NCI-H345 (cell line): ENCODE measurements around the gene MIR17HG.
"Not testable (repeated sequence)": the region's sequence is repeated elsewhere in the genome, so short reads cannot be mapped to it uniquely, and the experiment has no call there.

Source experiments
- DNase-seq: peaks from one replicate; lab custom pipeline; 2025; lab: John Stamatoyannopoulos, UW

MIR17HG gene

DNA sequence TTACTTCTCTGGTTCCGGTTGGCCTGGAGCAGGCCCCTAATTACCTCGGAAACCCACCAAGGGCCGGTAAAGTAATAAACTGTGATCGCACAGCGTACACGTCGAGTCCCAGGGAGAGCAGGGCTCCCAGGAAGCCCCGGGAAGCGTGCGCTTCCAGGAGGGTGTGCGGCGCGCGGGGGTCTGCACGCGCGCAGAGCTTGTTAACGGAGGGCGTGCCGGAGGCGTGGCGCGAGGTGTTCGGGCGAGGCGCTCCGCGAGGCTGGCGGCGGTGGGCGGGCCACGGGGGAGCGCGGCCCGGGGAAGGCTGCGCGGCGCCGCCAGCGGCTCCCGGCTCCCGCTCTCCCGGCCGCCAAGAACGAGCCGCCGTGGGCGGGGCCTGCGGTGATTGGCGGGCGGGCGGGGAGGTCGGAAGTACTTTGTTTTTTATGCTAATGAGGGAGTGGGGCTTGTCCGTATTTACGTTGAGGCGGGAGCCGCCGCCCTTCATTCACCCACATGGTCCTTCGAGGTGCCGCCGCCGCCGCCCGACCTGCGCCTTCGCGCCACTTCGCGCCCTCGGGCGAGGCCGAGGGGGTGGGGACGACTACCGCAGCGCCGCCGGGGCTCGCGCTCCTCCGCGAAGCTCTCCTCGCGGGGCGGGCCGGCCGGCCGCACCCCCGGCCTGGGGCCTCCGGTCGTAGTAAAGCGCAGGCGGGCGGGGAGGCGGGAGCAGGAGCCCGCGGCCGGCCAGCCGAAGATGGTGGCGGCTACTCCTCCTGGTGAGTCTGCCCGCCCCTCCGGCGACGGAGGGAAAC is at the start of gene MIR17HG:
TSS of gene MIR17HG (plus strand) at position 486 of the 794 bp plus-strand sequence.
- DNase-seq, result peak; percentile 95

GRCh38 chr13:91298060-91298459 is 49.4 kb upstream of the MIR17HG start:
- DNase-seq, result no peak

DNA sequence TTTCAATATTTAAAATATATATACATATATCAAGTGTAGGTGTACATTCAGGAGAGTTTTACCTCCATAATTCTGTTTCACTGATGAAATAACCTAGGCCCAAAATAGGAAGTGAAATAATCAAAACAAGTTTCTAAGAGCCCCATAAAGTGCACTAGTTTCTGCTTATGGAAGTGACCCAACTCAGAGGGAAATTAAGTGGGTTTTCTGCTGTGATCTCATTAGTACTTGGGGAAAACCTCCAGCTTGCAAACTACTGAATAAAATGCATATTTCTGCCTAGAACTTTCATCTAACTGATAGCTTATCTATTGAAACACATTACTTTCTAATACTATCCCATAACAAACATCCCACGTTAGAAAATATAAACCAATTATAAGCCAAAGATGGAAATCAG is 45.4 kb upstream of the MIR17HG start:
- no peak for DNase-seq

DNA sequence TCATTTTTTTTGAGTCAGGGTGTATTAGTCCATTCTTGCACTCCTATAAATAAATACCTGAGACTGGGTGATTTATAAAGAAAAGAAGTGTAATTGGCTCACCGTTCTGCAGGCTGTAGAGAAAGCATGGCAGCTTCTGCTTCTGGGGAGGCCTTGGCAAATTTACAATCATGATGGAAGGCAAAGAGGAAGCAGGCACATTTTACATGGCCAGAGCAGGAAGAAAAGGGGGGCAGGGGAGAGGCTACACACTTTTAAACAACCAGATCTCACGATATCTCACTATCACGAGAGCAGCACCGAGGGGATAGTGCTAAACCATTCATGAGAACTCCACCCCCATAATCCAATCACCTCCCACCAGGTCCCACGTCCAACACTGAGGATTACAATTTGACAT is 44.5 kb upstream of the MIR17HG start:
- no peak for DNase-seq

GRCh38 chr13:91304741-91305140 is 42.7 kb upstream of the MIR17HG start:
- no peak for DNase-seq

DNA sequence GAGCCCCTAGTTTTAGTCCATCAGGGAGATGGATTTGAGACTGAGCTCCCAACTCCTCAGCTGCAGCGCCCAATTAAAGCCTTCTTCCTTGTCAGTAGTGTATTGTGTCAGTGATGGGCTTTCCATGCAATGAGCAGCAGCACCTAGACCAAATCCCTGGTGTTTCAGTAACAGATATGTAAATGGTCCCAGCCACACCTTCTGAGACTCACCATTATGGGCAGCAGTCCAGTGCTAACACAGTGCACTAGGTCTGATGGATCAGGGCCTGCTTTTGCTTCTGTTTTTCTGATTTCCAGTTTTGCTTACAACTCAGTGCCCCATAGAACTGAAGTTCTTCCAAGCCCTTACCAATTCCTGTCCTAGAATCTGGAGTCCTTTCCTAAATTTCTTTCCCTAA is 41.8 kb upstream of the MIR17HG start:
- DNase-seq, result no peak

- no peak for DNase-seq
Measured at GRCh38 chr13:91307887-91308286, 39.6 kb upstream of the MIR17HG start.

DNA sequence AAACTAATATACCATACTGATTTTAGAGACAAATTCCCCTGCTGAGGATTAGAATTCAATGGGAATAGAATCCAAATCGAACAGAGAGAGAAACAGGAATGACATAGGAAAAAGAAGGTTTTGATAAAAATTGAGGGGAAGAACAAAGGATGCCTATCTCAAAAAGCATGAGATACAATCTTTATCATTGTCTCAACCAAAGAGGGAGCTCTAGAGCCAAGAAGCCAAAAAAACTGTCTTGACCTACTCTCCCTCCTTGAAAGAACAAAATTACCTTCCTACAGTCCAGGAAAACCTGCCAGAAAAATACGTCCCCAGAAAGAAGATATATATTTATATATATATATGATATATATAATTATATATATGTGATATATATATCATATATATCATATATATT is 39.2 kb upstream of the MIR17HG start:
- no peak for DNase-seq

DNA sequence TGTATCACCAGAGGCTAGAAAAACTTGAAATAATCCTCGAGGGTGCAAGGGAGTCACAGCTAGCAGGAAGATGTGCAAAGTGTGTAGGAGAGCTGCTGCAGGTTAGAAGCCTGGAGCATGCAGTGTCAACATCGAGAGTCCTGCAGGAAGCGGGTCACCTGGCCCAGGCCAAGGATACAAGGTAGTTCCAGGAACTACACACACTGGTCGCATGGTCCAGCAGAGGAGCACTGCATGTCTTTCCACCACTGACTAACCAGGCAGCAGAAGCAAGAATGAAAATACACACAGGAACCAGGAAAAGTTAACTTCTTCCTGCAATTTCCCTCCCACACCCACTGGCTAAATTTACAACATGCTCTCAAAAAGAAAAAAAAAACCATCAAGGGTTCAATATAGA is 36.0 kb upstream of the MIR17HG start:
- no peak for DNase-seq

- no peak for DNase-seq
Measured at GRCh38 chr13:91312324-91312723, 35.2 kb upstream of the MIR17HG start.

DNA sequence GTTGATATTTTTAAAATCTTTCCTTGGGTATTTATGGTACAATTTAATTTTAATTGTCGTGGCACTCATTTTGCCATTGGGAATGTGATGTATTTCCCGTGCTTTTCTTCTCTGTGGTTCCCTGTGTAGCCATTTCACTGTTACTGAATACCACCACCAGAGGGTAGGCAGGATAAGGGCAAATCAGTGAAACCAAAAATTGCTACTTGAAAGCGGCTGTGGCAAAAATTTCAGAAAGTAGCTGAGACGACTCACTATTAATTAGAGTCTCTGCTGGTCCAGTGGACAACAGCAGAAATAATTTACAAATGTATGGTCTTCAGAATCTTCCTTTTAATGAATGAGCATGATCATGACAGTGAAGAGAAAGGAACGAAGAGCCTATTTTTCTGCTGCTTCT is 34.4 kb upstream of the MIR17HG start:
- no peak for DNase-seq

GRCh38 chr13:91313581-91313980 is 33.9 kb upstream of the MIR17HG start:
- no peak for DNase-seq

DNA sequence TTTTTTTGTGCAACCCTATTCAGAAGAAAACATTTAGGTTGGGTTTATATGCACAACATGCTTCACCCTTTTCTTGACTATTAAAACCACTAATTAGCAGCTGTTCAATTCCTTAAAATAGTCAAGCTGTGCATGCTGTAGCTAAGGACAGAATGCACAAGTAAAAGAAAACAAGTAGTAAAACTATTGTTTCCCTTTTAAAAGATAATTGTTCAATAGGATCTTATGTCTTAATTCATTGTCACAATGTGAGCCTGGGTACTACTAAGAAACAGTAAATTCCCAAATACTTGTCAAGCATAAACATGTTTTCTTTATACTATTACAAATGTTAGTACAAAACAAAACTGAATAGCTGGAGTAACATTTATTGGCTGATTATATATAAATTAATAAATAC is 32.6 kb upstream of the MIR17HG start:
- DNase-seq, result no peak

- DNase-seq, result no peak
Measured at GRCh38 chr13:91318886-91319285, 28.6 kb upstream of the MIR17HG start.

GRCh38 chr13:91319996-91320395 is 27.5 kb upstream of the MIR17HG start:
- no peak for DNase-seq

GRCh38 chr13:91320990-91321389 is 26.5 kb upstream of the MIR17HG start:
- DNase-seq, result not testable (repeated sequence)

- no peak for DNase-seq
Measured at GRCh38 chr13:91323349-91323748, 24.1 kb upstream of the MIR17HG start.

DNA sequence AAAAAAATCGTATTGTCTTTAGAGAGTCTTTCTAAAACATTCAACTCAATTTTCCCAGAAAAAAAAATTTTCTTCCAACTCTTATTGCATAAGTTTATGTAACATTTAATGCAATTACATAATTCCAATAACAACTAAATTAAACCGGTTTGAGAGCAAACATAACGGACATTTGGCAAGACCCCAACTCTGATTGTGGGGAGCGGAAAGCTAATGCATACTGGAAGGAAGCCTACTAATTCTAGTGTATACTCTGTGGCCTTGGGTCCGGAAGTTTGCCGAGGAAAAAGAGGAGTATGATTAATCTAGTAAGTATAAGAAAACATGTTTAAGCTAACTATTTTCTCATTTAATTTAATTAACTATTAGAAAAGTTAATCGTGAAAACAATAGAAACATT is 21.3 kb upstream of the MIR17HG start:
- no peak for DNase-seq

DNA sequence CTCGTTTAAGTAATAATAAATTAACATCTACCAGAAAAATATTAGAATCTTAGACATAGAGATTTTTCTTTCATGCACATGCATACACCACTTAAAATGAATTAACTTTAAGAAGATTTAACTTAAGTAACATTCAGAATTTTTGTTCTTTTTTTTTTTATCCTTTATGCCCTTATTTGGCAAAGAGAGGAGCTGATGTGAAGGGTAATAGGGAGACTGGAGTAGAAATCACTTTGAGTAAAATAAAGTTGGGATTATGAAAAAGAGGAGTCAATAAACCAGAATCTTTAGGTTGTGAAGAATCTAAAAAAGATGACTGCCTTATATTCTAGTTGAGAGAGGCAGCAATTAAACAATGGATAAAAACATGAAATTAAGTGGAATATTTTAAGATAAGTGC is 18.8 kb upstream of the MIR17HG start:
- DNase-seq, result no peak

DNA sequence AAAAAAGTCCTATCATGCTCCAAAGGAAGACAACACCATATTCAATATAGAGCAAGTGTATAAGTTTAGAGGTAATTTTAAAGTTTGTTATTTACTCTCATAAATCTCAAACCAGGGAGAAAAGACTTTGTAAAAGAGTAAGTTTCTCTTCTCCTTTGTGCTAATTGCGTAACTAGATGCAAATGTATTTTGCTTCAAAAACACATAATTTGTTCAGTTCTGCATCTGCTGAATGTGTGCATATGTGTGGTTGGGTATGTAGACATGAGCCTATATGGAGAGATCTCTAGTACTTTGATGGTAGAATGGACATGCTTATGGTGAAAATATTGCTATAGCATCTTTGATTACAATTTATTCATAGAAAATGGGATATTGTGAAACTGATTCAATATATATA is 17.8 kb upstream of the MIR17HG start:
- DNase-seq, result no peak

GRCh38 chr13:91331047-91331915 is 16.2 kb upstream of the MIR17HG start:
- DNase-seq, result no peak

DNA sequence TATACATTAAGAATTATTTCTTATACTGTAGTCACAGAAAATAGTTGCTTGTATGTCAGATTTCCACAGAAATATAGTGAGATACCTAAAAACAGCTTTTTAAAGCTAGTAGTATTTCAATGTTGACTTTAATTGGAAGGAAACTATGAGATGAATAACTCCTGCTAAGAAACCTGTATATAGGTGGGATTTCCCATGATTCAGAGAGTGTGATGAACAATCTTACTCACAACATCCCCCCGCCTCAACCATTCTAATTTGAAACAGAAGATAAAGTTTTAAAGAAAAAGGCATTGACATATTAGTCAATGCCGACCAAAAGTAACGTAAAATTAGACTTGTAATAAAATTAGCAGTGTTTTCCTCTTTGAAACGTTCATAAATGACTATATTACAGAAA is 1.4 kb upstream of the MIR17HG start:
- no peak for DNase-seq

GRCh38 chr13:91346850-91347201 is 661 bp upstream of the MIR17HG start:
- DNase-seq, result peak; percentile 66
